Kidney glomerular epithelial cell (primary cell): Measurements from ENCODE around the gene HDGF.
"Not testable (repeated sequence)": the region's sequence is repeated elsewhere in the genome, so short reads cannot be mapped to it uniquely, and the experiment has no call there.

Source experiments
- DNase-seq: peaks from one replicate; lab custom pipeline; 2025; lab: John Stamatoyannopoulos, UW

Gene HDGF

GRCh38 chr1:156767101-156767878, 15.8 kb upstream of the HDGF start, which contains the start of gene PRCC:
Gene PRCC (plus strand): TSS chr1:156767535. CDS start chr1:156767772, 237 bp downstream.
- peak; percentile 100 for DNase-seq

DNA sequence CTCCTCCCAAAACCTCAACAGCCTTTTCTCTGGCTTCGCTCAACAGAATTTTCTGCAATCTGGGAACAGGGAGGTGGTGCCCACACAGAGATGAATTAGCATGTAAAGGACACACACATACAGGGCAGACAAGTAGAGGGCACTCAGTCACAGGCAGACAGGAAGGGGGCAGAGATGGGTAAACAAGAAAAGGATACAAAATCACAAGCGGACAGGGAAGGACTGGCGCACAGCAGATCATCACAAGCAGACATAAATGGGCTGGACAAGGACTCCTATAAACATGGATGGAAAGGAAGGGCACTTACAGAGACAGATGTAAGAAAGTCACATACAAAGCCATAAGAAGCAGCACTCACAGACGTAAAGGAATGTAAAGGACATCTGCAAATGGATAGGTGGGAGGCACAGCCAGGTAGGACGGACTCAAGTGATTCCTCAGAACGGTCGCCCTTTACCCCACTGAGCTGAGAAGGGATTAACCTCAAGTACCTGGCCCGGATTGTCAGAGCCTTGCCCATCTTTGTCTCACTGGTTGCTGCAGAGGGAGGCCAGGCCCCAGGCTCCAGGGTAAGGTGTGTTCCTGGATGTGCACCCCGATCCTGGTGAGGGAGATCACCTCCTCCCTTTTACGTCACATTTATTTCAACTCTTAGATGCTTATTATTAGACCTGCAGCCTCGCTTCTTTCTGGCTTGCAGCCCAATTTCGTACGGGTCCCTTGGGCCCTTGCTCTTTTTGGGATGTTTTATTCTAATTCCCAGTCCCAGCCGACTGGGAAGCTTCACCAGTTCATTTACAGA, 15.0 kb upstream of the HDGF start:
- DNase-seq: no peak

- DNase-seq: no peak
These were observed 14.2 kb upstream of the HDGF start for GRCh38 chr1:156765666-156766065.

DNA sequence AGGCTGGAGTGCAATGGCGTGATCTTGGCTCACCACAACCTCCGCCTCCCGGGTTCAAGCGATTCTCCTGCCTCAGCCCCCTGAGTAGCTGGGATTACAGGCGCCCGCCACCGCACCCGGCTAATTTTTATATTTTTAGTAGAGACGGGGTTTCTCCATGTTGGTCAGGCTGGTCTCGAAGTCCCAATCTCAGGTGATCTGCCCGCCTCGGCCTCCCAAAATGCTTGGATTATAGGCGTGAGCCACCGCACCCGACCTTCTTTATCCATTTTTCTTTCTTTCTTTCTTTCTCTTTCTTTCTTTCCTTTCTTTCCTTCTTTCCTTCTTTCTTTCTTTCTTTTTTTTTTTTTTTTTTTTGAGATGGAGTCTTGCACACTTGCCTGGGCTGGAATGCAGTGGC, 13.7 kb upstream of the HDGF start:
- DNase-seq: not testable (repeated sequence)

DNA sequence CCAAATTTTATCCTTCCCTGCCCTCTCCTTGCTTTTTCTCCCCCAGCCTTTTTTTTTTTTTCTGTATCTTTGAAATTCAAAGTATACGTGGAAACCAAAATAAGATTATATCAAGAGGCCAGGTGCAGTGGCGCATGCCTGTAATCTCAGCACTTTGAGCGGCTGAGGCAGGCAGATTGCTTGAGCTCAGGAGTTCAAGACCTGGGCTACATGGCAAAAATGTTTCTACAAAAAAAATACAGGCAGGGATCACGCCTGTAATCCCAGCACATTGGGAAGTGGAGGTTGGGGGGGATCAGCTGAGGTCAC, 9.3 kb upstream of the HDGF start:
- no peak for DNase-seq

GRCh38 chr1:156760092-156760795, 8.8 kb upstream of the HDGF start:
- DNase-seq: no peak

GRCh38 chr1:156757572-156758253, 6.2 kb upstream of the HDGF start:
- not testable (repeated sequence) for DNase-seq

DNA sequence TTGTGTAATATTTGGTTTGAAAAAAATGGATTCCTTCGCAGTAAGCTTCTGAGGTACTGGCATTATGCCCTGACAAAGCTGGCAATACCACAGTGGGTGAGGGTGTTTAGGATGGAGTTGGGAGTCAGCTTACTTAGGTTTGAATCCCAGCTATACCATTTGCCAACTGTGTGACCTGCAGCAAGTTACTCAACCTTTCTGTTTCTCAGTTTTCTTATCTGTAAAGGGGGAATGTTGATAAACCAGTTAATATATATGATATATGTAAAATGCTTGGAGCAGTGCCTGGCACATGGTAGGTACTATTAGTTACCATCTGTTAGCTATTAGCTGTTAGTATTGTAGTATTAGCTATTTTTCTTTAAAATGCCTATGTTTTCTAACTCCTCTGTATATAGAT, 4.9 kb upstream of the HDGF start:
- no peak for DNase-seq

- no peak for DNase-seq
These were observed 4.1 kb upstream of the HDGF start for GRCh38 chr1:156755527-156755950.

DNA sequence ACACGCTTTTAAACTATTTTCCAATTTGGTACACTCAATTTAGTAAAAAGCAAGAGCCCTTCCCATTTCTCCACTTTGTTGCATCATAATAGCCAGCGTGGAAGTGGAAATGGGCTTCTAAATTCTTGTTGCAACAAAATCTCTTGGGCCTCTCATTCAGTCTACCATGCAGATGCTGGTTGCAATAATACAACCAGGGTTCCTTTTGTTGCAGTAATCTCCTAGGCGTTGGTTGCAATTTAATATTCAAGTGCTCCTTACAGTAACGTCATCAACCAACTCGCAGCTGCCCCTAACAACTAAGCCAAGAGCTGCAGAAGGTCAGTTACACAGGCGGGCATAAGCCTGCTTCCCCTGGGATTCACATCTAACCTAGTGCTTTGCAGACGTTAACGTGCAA, 2.7 kb upstream of the HDGF start:
- DNase-seq: no peak

DNA sequence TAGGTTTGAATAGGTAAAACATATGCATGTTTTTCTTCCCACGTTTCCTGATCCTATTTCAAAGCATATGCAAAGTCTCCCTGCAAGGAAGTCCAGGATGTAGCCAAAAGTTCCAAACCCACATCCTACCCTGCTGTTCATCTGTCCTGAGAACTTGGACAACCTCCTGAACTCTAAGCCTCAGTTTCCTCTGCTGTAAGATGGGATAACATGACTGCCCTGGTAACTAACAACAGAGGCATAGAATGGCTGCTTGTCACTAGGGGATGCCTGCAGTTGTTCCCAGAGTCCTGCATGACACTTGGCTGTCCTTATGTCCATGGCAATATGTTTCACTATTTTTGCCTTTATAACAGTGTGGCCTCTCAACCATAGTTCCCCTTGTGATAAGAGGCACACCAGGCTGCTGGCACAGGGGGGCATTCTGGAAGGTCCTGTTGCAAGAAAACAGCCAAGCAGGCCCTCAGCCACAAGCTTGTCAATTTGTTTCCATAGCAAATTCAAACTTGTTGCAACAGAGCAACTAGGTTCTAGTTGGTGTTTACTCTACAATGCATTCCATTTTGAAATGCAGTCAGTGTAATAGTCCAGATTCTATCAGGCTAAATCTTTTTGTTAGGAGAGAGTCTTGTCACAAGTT, 1.5 kb upstream of the HDGF start:
- no peak for DNase-seq

DNA sequence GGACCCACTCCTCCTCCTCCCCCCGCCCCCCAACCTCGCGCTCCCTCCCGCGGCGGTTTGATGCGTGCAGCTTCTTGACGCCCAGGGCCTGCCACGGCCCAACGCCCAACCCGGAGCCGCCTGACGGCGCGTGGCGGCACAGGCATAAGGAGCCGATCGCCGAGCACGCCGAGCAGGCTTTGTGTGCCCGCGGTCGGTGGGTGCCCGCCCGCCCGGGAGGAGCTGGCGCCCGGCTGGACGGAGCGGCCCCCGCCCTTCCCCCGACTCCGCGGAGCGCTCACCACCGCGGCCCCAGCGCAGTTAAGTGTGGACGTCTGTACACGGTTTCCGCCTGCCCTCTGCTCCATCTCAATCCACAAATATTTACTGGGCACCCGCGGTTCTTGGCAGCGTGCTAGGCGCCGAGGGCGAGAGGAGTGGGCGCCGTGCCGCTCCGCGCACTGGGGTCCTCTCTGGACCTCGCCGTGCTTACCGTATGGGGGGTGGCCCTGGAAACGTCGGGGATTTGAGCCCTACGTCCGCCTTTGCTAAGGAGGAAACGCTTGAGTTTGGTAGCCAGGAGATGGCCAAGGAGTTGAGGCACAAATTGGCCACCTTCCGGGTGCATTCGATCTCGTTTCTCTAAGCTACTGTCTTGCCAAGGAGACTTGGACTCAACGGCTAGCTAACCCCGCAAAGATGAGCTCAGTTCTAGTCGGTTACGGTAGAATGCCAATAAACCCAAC, 444 bp upstream of the HDGF start:
- peak; percentile 72 for DNase-seq

GRCh38 chr1:156750711-156751450, 594 bp downstream of the HDGF start:
- DNase-seq: no peak

- DNase-seq: peak; percentile 24
These were observed 1.2 kb downstream of the HDGF start for GRCh38 chr1:156750191-156750672.

GRCh38 chr1:156749419-156750118, 1.9 kb downstream of the HDGF start:
- DNase-seq: no peak

DNA sequence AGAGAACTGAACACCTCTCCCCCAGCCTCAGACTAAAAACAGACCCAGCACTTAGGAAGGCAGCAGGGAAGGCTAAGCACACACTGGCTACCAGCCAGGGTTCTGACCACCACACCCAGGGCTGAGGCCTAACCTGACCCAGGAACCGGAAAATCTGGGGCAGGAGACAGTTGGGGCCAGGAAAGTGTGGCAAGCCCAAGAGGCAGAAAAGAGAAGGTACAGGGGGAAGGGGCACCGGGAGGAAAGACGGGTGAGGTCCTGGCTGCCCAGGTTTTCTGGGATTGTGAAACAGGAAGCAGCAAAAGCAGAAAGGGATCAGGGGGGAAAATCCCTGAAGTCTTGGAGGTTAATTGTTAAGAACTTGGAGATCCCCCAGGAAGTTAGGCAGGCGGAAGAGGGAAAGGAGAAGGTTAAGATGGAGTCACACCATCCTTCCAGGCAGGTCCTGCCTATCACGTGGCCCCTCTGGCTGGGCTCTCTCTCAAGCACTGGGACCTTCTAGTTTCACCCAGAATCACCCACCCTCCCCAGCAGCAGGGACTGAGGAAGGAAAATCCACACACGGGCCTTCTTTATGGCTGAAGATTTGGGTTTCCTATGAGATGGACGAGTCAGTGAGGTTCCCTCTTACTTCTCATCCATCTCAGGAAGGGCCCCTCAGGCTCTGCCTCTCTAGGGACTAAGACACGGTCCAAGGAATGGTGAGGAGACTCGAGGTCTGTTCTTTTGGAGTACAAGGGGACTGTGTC, 2.6 kb downstream of the HDGF start:
- DNase-seq: peak; percentile 48

DNA sequence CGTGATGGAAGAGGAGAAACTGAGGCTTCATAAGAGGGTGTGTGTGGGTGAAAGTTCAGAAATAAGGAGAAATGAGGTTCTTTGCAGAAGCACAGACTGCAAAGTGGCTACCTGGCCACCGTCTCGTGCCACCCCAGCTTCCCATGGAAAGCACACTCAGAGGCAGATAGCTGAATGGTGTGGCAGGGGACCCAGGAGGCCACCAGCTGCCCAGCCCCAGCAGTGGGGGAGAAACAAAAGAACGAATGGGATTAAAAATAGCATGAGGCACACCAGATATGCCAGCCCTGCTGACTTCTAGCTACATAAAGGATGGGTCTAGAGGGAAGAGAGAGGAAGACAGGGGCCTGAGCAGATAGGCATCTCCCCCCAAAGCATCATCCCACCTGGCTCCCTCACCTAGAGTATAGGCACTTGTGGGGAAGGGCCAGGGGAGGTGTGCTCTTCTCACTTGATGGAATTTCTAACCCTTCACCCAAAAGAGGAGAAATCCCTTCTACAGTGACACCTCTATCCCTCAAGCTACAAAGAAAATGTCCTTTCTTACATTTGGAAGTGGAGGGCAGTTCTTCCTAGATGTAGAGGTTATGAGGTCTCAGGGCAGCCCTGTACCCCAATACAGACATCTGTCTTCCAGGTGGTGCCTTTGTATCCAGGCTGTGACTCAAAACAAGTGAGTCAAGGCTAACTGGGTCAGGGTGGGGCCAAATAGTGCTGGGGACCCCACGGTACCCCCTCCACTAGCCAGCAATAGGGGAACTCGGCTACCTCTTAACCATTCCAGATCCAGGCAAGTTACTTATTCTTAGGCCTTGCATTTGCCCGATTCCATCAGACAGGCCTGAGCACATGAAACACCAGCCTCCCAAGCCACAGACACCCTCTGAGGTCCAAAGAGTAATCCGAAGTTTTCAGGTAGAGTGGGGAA, 3.5 kb downstream of the HDGF start:
- no peak for DNase-seq
